Loucy (cell line): ENCODE measurements around the gene C22orf39.

Source experiments
- H2AFZ ChIP-seq: fragments of 200-600 bp; sonication (generic); 2 replicates; pipeline ENCODE4 v1.6.0; 2016; ENCODE audit warnings: antibody characterized with exemption, mild to moderate bottlenecking, low read length, moderate library complexity
- H3F3A ChIP-seq: fragments of 200-600 bp; 2 replicates; pipeline ENCODE4 v1.6.0; 2016; ENCODE audit warnings: antibody characterized with exemption, low read depth, mild to moderate bottlenecking
- H3K27me3 ChIP-seq: fragments of 200-600 bp; sonication (generic); 2 replicates; pipeline ENCODE4 v1.6.1; 2014; ENCODE audit warnings: low read length, mild to moderate bottlenecking; ENCODE audit not compliant: insufficient read depth, poor library complexity, severe bottlenecking
- H3K36me3 ChIP-seq: fragments of 200-600 bp; sonication (generic); 2 replicates; pipeline ENCODE4 v1.6.1; 2016; ENCODE audit warnings: low read length; ENCODE audit not compliant: insufficient read depth
- H3K4me1 ChIP-seq: fragments of 200-600 bp; sonication (generic); 2 replicates; pipeline ENCODE4 v1.5.1; 2014; ENCODE audit warnings: low read length, mild to moderate bottlenecking; ENCODE audit not compliant: insufficient read depth, poor library complexity, severe bottlenecking
- H3K4me2 ChIP-seq: fragments of 200-600 bp; sonication (generic); 2 replicates; pipeline ENCODE4 v1.6.0; 2014; ENCODE audit warnings: antibody characterized with exemption, low read length, low read depth, mild to moderate bottlenecking; ENCODE audit not compliant: poor library complexity, severe bottlenecking
- H3K4me3 ChIP-seq: fragments of 200-600 bp; sonication (generic); 2 replicates; pipeline ENCODE4 v1.5.1; 2014; ENCODE audit warnings: low read length, mild to moderate bottlenecking, mixed read lengths; ENCODE audit not compliant: poor library complexity, severe bottlenecking
- H3K79me2 ChIP-seq: fragments of 200-600 bp; sonication (generic); 2 replicates; pipeline ENCODE4 v1.6.1; 2014; ENCODE audit warnings: low read length; ENCODE audit not compliant: insufficient read depth
- H3K9ac ChIP-seq: fragments of 200-600 bp; sonication (generic); 2 replicates; pipeline ENCODE4 v1.6.0; 2014; ENCODE audit warnings: mild to moderate bottlenecking, low read depth, low read length, moderate library complexity; ENCODE audit not compliant: poor library complexity, severe bottlenecking
- H3K9me2 ChIP-seq: fragments of 200-600 bp; sonication (generic); replicated peaks from 2 replicates; pipeline ENCODE4 v1.6.1; 2016; ENCODE audit warnings: low read depth, low read length, mixed read lengths
- H3K9me3 ChIP-seq: fragments of 200-600 bp; sonication (generic); 2 replicates; pipeline ENCODE4 v1.6.1; 2014; ENCODE audit warnings: mild to moderate bottlenecking, antibody characterized with exemption, low read length, low read depth; ENCODE audit not compliant: insufficient read depth
- H4K20me1 ChIP-seq: fragments of 200-600 bp; sonication (generic); 2 replicates; pipeline ENCODE4 v1.6.0; 2014; ENCODE audit warnings: antibody characterized with exemption, low read length, mild to moderate bottlenecking; ENCODE audit not compliant: insufficient read depth, poor library complexity, severe bottlenecking
- EZH2phosphoT487 ChIP-seq: fragments of 200-600 bp; IDR thresholded peaks from 2 replicates; pipeline ENCODE4 v1.6.1; 2018; ENCODE audit warnings: antibody characterized with exemption, mild to moderate bottlenecking, moderate library complexity, borderline replicate concordance
- TF ChIP-seq, protein P1 (sequence below): fragments of 200-600 bp; sonication (generic); conservative IDR thresholded peaks from 2 replicates; pipeline ENCODE4 v1.5.1; 2014; ENCODE audit warnings: mild to moderate bottlenecking, antibody characterized with exemption, low read length

Gene C22orf39

DNA sequence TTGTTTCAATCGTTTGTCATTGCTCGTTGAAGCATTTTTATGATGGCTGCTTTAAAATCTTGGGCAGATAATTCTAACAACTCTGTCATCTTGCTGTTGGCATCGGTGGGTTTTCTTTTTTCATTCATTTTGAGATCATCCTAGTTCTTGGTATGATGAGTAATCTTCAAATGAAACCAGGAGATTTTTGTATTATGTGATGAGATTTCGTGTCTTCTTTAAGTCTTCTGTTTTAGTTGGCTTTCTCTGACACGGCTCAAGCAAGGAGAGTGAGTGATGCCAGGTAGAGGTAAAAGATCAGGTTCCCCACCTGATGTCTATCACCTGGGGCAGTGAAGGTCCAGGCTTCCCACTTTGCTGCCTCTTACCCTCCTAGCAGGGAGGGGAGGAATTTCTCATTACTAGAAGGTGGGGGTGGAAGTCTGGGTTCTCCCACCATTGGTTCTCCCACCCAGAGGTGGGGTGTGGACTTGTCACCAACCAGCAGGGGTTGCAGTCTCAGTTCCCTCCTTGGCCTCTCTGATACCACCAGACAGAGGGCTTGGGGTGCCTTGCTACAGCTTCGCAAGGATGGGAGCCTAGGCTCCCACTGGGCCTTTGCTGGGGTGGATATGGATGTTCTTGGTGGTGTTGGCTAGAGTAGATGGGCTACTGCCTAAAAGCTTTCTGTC, 45.1 kb upstream of the C22orf39 start:
- H3K4me2 ChIP-seq, result no peak overlapping the region
- no peaks in the 10 kb centered on the region for H4K20me1 ChIP-seq
- H3K4me1 ChIP-seq, result no peaks in the 10 kb centered on the region
- H3K27me3 ChIP-seq, result no peaks in the 10 kb centered on the region
- no peak overlapping the region for H3K9ac ChIP-seq
- TF ChIP-seq, protein P1, sequence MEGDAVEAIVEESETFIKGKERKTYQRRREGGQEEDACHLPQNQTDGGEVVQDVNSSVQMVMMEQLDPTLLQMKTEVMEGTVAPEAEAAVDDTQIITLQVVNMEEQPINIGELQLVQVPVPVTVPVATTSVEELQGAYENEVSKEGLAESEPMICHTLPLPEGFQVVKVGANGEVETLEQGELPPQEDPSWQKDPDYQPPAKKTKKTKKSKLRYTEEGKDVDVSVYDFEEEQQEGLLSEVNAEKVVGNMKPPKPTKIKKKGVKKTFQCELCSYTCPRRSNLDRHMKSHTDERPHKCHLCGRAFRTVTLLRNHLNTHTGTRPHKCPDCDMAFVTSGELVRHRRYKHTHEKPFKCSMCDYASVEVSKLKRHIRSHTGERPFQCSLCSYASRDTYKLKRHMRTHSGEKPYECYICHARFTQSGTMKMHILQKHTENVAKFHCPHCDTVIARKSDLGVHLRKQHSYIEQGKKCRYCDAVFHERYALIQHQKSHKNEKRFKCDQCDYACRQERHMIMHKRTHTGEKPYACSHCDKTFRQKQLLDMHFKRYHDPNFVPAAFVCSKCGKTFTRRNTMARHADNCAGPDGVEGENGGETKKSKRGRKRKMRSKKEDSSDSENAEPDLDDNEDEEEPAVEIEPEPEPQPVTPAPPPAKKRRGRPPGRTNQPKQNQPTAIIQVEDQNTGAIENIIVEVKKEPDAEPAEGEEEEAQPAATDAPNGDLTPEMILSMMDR, result no peak
- no peak for TF ChIP-seq EZH2phosphoT487
- H3K9me3 ChIP-seq, result no peaks in the 10 kb centered on the region
- no peak overlapping the region for H2AFZ ChIP-seq
- H3K36me3 ChIP-seq, result peaks cover 54% of the 10 kb centered on the region; the same call in 1 of the 2 replicates
- peaks cover 22% of the 10 kb centered on the region; the same call in 1 of the 2 replicates for H3K79me2 ChIP-seq
- no peak overlapping the region for H3K4me3 ChIP-seq
- no peaks in the 10 kb centered on the region for H3K9me2 ChIP-seq
- no peaks in the 10 kb centered on the region for H3F3A ChIP-seq

DNA sequence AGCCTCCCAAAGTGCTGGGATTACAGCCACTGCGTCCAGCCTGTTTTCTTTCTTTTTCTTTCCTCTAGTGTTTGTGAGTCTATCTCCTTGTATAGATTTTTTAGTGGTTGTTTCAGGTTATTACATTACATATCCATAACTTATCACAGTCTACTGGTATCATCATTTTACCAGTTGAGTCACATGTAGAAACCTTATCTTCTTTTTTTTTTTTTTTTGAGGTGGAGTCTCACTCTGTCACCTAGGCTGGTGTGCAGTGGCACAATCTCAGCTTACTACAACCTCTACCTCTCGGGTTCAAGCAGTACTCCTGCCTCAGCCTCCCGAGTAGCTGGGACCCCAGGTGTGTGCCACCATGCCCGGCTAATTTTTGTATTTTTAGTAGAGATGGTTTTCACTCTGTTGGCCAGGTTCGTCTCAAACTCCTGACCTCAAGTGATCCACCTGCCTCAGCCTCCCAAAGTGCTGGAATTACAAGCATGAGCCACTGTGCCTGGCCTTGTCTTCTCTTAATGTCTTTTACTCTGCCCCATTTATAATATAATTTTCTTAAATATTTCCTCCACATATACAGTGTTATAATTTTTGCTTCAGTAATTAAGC, 43.2 kb upstream of the C22orf39 start:
- Histone ChIP-seq H4K20me1 (peaks cover 6% of the 10 kb centered on the region), H3K36me3 (peaks cover 42% of the 10 kb centered on the region; the same call in 1 of the 2 replicates), H3K27me3 (no peaks in the 10 kb centered on the region), H3K4me2 (no peak overlapping the region), H3F3A (no peaks in the 10 kb centered on the region), H3K4me1 (no peaks in the 10 kb centered on the region), H3K9me2 (no peaks in the 10 kb centered on the region), H2AFZ (no peak overlapping the region), H3K4me3 (no peak overlapping the region), H3K9me3 (no peaks in the 10 kb centered on the region), H3K9ac (no peak overlapping the region), H3K79me2 (peaks cover 27% of the 10 kb centered on the region; the same call in 1 of the 2 replicates)
- TF ChIP-seq, protein P1, result no peak
- no peak for TF ChIP-seq EZH2phosphoT487

DNA sequence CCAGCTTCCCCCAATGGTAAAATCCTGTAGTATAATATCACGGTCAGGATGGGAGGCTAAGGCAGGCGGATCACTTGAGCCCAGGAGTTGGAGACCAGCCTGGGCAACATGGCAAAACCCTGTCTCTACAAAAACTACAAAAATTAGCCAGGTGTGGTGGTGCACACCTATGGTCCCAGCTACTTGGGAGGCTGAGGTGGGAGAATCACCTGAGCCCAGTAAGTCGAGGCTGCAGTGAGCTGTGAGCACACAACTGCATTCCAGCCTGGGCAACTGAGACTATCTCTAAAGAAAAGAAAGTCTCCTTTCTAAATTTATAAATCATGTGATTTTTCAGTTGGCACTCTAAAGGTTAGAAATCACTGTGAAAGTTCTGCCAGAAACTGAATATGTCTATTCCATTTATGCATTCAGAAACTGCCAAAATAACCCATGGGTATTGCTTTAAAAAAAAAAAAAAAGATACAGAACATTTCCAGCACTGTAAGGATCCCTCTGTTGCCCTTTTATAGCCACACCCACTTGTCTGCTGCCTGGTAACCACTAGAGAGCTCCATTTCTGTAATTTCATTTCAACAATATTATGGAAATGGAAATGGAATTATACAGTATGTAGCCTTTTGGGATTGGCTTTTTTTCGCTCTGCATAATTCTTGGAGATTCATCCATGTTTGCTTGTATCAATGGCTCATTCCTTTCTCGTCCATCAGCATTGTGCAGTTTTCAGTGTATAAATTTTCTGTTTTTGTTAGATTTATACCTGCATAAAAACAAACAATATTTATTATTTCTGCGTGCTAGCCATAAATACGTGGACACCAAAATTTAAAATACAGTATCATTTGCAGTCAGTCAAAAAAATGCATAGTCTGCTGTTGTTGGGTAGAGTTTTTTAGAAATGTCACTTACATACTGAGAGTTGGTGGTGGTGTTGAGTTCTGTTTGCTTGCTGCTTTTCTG, 41.7 kb upstream of the C22orf39 start:
- H3F3A ChIP-seq, result no peaks in the 10 kb centered on the region
- no peak overlapping the region for H3K4me3 ChIP-seq
- TF ChIP-seq, protein P1, result peak; percentile 55
- TF ChIP-seq EZH2phosphoT487, result no peak
- H3K4me1 ChIP-seq, result no peaks in the 10 kb centered on the region
- peaks cover 43% of the 10 kb centered on the region for H3K36me3 ChIP-seq
- no peaks in the 10 kb centered on the region for H3K9me2 ChIP-seq
- H3K27me3 ChIP-seq, result no peaks in the 10 kb centered on the region
- peaks cover 8% of the 10 kb centered on the region for H4K20me1 ChIP-seq
- H2AFZ ChIP-seq, result no peak overlapping the region
- H3K9me3 ChIP-seq, result no peaks in the 10 kb centered on the region
- peak overlapping the region; percentile 15 for H3K4me2 ChIP-seq
- H3K79me2 ChIP-seq, result peaks cover 42% of the 10 kb centered on the region; the same call in 1 of the 2 replicates
- H3K9ac ChIP-seq, result no peak overlapping the region
